ENCODE data around the gene FOXN3.

Gene FOXN3

DNA sequence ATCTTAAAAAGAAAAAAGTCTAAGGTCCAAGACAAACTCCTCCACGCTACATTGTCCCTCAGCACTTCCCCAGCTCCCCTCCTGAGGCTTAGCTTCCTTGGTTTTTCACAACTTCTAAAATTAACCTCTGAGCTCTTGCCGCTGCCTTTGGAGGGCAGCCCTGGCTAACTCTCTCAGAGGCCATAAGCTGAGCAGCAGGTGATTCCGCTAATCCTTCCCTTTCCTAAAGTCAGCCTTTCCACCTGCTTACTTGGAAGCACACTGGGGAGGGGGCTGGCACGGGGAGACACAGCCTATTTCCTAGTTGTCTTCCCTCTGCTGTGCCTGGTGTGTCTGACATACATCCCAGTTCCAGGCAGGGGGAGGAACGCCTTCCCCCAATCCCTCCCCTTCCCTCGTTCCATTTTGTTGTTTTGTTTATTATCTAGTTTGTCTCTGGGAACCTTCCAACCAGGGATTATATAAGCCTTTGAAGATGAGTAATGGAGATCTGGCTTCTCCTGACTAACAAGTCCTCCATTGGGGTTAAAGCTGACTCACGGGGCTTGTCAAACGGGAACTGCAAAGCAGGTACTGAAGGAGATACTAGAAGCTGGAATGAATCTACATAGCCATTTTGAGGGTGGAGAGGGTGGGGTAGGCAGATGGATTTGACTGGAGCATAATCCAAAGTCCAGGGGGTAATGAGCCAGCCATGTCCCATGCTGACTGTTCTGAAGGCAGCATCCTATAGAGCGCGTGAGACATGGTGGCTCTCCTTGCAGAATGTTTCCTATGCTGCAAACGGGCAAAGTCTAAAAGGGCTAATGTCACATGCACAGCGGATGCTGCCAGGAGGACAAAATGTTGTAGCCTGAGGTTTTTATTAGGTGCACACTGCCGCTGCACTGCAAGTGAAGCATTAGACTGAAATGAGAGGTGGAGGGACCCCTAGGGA, 230.8 kb downstream of the FOXN3 start:
- no peak for TF ChIP-seq CTCF (IDR thresholded peaks at IDR 0.05)
- H3K27ac ChIP-seq, result no peak overlapping the region

DNA sequence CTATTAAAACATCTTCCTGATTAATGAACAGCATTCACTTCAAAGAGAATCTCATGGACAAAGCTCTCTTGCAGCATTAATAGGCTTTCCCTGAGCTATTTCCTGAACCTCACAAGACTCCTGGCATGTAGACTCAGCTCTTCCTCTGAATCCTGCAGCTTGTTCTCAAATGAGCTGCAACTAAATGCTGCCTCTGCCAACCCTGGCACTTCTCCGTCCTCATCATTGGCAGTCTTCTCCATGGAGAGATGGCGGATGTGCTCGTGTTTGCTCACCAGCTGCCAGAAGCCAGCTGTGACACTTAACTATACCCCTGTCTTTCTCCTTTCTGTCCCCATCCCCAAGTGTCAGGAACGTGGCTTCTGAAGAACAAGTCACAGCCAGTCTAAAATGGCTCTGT, 232.1 kb downstream of the FOXN3 start:
- no peak overlapping the region for H3K27ac ChIP-seq

GRCh38 chr14:89182326-89182725, 234.7 kb downstream of the FOXN3 start:
- TF ChIP-seq ZFX (IDR thresholded peaks at IDR 0.05; ENCODE audit: borderline replicate concordance), result no peak
- TF ChIP-seq CTCF (IDR thresholded peaks at IDR 0.05), result no peak
- H3K27ac ChIP-seq, result no peak overlapping the region

More for the DNA sequence above, 232.1 kb downstream of the FOXN3 start:
- TF ChIP-seq ZFX (IDR thresholded peaks at IDR 0.05; ENCODE audit: borderline replicate concordance), result no peak

GRCh38 chr14:89180546-89180945, 236.5 kb downstream of the FOXN3 start:
- no peak overlapping the region for H3K27ac ChIP-seq
- TF ChIP-seq ZFX (IDR thresholded peaks at IDR 0.05; ENCODE audit: borderline replicate concordance) (no peak), CTCF (IDR thresholded peaks at IDR 0.05) (no peak)

- TF ChIP-seq ZFX (IDR thresholded peaks at IDR 0.05; ENCODE audit: borderline replicate concordance) (no peak), CTCF (IDR thresholded peaks at IDR 0.05) (no peak)
- no peak overlapping the region for H3K27ac ChIP-seq
Observed at GRCh38 chr14:89179891-89180404, 237.1 kb downstream of the FOXN3 start.

DNA sequence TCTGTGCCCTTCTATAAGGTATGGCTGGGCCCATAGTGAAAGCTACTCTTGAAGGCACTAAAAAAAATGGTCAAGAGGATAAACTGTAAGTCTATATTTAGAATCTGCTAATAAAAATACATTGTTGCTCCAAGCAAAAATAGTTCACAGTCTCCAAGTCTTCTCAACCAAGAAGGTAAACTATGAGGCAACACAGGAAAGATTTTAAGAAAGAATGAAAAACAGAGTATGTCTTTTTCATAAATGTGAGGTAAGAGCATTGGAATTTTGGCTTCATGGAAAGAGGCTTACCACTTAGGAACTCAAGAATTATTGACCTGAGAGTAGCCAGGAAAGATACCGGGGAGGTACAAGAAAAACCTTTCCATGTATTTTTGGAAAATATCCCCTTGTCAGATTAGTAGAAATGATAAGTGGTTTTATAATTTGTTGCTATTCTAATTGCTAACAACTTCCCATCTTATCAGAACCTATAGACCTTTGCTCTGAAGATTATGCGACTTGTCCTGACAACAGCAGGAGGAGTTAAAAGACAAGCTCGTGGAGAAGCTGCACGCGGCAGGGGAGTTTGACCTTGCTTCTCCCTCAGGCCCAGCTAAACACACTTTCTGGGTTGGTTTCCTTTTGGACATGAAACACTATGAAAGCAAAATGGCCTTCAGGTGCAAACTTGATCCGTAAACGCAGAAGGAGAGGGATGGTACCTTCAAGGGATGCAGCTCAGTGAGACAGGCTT, 238.1 kb downstream of the FOXN3 start:
- no peak for TF ChIP-seq ZFX (IDR thresholded peaks at IDR 0.05; ENCODE audit: borderline replicate concordance)
- no peak for TF ChIP-seq CTCF (IDR thresholded peaks at IDR 0.05)
- no peak overlapping the region for H3K27ac ChIP-seq

- TF ChIP-seq CTCF (IDR thresholded peaks at IDR 0.05), result no peak
- no peak overlapping the region for H3K27ac ChIP-seq
Observed at GRCh38 chr14:89178376-89178775, 238.7 kb downstream of the FOXN3 start.

All from 22Rv1 (cell line).